Fibroblast of villous mesenchyme (primary cell): ENCODE measurements around the gene MCRIP1. TPM values are rescaled to one million over a fixed set of nuclear protein-coding genes. Genes with fewer than 3 reads are reported as not detected.

ENCODE experiments used
- DNase-seq: peaks from one replicate; pipeline ENCODE4 v3.0.0-alpha.2; 2010; ENCODE audit warnings: low read depth
- H3K4me3 ChIP-seq: 2 replicates; pipeline ENCODE4 v1.5.1; 2011; ENCODE audit warnings: low read depth, mild to moderate bottlenecking, low read length
- total RNA-seq: library from RNA; depleted of rRNA; stranded (reverse); fragments of >200 nt; gene quantifications from 2 replicates; pipeline ENCODE4 v1.2.3, GENCODE V29; 2012
- TF ChIP-seq, protein P1 (sequence below): IDR thresholded peaks from 2 replicates; pipeline ENCODE4 v1.5.1; 2012; ENCODE audit warnings: low read depth, mild to moderate bottlenecking, low read length; ENCODE audit not compliant: insufficient read depth

The MCRIP1 gene
- total RNA-seq, 1 donor = 55.7 TPM

DNA sequence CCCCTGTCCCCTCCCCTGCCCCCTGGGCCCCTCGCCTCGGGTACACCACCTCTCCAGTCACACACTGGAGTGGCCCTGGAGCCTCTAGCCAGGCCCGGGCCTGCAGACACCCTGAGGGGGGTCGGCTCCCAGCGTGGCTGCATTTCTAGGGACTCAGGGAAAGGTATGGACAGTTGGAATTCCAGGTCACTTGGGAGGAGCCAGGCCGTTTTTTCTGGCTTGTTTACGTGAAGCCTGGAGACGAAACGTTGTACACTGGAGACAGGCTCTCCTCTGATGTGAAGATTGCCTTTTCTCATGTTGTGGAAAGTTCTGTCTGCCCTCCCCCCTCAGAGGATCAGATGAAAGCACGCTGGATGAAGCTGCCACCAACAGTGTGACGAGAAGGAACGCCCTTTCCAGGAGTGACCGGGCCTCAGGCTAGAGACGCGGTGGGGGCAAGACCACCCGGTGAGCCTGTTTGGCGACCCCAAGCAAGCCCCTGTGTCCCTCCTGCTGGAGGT lies 5.7 kb upstream of the MCRIP1 start:
- H3K4me3 ChIP-seq = no peak overlapping the region
- TF ChIP-seq, protein P1, sequence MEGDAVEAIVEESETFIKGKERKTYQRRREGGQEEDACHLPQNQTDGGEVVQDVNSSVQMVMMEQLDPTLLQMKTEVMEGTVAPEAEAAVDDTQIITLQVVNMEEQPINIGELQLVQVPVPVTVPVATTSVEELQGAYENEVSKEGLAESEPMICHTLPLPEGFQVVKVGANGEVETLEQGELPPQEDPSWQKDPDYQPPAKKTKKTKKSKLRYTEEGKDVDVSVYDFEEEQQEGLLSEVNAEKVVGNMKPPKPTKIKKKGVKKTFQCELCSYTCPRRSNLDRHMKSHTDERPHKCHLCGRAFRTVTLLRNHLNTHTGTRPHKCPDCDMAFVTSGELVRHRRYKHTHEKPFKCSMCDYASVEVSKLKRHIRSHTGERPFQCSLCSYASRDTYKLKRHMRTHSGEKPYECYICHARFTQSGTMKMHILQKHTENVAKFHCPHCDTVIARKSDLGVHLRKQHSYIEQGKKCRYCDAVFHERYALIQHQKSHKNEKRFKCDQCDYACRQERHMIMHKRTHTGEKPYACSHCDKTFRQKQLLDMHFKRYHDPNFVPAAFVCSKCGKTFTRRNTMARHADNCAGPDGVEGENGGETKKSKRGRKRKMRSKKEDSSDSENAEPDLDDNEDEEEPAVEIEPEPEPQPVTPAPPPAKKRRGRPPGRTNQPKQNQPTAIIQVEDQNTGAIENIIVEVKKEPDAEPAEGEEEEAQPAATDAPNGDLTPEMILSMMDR = no peak
- DNase-seq = no peak

DNA sequence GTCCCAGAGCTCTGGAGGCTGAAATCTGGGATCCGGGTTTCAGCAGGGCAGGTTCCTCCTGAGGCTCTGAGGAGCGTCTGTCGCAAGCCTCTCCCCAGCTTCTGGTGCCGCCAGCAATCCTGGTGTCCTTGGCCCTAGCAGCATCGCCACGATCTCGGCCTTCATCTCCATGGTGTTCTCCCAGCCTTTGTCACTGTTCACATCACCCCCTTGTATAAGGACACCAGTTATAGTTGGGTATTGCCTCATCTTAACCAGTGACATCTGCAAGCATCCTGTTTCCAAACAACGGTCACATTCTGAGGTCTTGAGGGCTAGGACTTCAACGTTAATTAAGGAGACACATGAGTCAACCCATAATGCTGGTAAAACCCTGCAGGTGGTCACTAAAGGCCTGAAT lies 4.5 kb upstream of the MCRIP1 start:
- TF ChIP-seq, protein P1 = no peak
- no peak overlapping the region for H3K4me3 ChIP-seq
- peak; percentile 68 for DNase-seq

DNA sequence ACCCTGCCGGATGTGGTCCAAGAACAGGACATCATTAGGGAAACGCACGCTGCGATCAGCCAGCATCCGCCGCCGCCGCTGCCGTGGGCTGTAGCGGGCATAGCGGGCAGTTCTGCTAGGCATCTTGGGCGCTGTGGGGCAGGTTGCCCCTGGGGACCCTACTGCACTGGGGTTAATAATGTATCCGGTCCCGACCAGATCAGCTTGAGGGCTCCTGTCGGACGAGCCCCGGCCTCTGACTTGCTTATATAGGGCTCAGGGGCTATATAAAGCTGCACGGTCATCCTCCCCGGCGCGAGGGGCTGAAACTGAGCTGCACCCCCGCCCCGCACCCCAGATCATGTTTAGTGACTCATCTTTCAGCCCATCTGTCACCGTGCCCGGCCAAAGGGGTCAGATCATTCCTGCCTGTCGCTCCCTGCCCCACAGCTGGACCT lies 1.8 kb upstream of the MCRIP1 start, which contains the start of gene PPP1R27:
TSS of gene PPP1R27 (minus strand) at position 220 of the 437 bp plus-strand sequence. CDS start at position 123, 97 bp downstream.
- no peak for DNase-seq
- TF ChIP-seq, protein P1 = no peak
- peak within 1 kb of the TSS; percentile 79 for H3K4me3 ChIP-seq

DNA sequence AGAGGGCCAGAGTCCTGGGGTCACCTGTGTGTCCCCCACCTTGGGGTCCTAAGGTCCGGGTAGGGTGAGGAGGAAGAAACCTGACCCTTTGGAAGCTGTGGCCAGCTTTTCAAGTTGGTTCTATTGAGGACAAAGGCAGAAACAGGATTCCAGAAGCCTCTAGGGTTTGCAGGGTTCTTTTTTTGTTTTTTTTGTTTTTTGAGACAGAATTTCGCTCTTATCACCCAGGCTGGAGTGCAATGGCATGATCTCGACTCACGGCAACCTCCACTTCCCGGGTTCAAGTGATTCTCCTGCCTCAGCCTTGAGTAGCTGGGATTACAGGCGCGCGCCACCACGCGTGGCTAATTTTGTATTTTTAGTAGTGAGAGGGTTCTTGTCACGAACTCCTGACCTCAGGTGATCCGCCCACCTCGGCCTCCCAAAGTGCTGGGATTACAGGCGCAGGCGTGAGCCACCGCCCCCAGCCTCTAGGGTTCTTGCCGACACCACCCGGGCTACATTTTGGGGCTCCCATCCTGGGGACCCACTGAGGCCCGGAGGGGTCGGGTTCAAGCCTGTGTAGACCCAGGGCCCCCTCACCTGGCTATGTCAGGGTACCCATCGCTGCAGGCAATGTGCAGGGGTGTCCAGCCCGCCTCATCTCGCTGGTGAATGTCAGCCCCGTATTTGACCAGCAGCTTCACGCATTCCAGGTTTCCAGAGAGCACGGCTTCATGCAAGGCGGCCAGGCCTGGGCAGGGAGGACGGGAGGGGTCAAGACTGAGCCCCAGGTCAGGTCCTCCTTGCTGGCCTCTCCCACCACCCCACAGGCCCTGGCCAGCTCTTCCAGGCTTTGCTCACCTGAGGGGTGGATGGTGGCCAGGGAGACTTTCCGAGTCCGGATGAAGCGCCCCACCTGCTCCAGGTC lies 1.1 kb upstream of the MCRIP1 start:
- H3K4me3 ChIP-seq = peak overlapping the region; percentile 79
- TF ChIP-seq, protein P1 = no peak
- DNase-seq = no peak

DNA sequence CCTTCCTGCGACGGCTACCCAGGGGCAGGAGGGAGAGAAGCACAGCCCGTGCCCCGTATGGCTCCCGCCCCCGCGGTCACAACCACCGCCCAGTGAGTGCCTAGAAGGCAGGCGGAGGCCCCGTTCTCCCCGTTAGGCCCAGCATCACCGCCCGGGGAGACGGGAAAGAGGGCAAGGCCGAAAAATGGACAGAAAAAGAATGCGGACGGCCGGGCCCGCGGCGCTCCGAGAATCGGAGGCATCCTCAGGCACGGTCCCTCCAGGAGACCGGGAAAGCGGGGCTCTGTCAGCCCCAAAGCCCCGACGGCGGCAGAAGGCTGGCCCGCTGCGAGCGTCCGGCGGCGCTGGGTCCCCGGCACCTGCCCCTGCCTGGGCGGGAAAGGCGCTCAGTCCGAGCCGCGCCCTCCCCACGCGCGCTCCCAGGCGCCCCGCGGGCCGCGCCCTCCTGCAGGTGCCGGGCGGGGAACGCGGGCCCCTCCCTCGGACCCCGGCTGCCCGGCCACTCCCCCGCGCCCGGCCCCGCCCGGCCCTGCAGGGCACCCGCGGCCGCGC lies 407 bp downstream of the MCRIP1 start:
- peak overlapping the region; percentile 74 for H3K4me3 ChIP-seq
- DNase-seq = peak; percentile 27
- TF ChIP-seq, protein P1 = no peak

DNA sequence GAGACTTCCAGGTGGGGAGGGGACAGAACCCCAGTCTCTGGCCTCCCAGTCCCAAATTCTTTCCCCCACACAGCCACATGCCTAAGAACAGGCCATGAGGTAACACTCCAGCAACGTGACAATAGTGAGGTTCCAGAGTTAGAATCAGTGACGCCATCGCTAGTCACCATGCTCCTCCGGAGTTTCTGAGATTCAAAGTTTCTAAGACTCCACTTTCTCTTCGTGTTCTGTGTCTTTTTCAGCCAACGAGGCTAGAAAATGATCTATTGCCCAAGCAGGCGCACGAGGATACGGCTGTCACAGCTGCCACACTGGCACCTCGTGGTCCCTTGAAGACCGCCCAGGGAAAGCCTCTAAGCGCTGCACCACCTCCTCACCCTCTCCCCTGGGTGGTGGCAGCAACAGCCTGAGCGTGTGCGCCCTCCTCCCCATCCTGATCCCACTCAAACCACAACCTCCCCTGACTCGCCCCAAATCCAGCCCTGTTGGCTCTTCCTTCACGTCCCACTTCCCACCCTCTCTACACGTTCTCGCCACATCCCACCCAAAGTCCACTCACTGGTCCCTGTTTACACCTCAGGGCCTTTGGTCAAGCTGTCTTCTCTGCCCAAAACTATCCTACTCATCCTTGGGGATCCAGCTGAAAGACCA lies 1.0 kb downstream of the MCRIP1 start:
- H3K4me3 ChIP-seq = peak overlapping the region; percentile 74
- TF ChIP-seq, protein P1 = no peak
- peak; percentile 49 for DNase-seq
